Measurements from ENCODE around the gene GPS1.

The GPS1 gene

DNA sequence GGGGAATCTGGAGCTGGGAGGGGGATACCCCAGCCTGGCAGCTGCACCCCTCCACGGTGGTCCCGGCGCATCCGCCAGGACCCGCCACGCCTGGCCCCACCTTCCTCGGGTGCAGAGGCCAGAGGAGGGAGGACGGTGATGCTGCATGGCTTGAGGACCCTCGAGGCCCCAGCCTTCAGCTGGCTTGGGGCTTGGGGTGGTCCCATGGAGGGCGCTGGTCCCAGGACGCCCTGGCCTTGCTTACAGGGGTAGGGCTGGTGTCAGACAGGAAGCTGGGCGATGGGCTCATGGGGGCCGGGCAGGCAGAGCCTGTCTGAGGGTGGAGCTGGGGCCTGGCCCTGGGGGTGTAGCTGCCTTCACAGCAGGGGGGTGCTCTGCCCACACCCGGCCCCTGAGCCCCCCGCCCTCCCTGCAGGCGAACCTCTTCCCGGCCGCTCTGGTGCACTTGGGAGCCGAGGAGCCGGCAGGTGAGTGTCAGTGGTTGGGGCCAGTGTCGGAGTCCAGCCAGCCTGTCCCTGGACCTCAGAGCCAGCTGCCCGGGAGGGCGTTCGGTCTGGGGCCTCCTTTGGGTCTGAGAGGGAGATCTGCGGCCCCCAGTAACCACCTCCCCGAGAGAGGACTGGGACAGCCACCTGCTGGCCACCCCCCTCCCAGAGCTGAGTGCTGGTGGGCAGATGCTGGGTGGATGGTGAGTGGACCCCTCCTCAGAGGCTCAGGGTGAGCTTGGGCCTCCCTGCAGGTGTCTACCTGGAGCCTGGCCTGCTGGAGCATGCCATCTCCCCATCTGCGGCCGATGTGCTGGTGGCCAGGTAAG, 35.4 kb upstream of the GPS1 start:
- Histone ChIP-seq H3K9ac (ENCODE audit: low read depth, low read length) (no peak overlapping the region), H3K36me3 (ENCODE audit: insufficient read depth, low read length) (peaks cover 8% of the 10 kb centered on the region), H3K4me3 (ENCODE audit: low read length) (no peak overlapping the region), H3K4me1 (ENCODE audit: control insufficient read depth, insufficient read depth, low read length) (peaks cover 6% of the 10 kb centered on the region), H3K9me3 (replicated peaks; ENCODE audit: low read length) (no peaks in the 10 kb centered on the region), H3K27me3 (ENCODE audit: control insufficient read depth, insufficient read depth, low read length) (no peaks in the 10 kb centered on the region), H3K4me2 (ENCODE audit: low read length) (no peak overlapping the region)

DNA sequence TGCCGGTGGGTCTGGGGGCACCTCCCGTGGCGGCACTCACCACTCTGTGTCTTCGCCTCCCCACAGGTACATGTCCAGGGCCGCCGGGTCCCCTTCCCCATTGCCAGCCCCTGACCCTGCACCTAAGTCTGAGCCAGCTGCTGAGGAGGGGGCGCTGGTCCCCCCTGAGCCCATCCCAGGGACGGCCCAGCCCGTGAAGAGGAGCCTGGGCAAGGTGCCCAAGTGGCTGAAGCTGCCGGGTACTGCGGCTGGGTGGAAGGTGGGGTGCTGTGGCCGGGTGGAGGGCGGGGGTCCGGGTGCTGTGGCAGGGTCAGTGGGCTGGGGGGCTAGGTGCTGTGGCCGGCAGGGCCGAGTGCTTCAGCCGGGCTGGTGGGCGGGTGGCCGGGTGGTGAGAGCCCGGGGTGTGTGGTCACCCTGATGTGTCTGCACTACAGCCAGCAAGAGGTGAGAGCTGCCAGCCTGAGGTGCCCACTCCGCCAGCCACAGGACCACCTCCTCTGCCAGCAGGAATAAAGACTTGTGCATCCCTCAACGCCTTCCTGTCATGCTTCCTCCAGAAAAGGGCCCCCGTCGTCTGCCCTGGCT, 34.7 kb upstream of the GPS1 start:
- Histone ChIP-seq H3K4me1 (ENCODE audit: control insufficient read depth, insufficient read depth, low read length) (peaks cover 13% of the 10 kb centered on the region), H3K36me3 (ENCODE audit: insufficient read depth, low read length) (peaks cover 8% of the 10 kb centered on the region), H3K27me3 (ENCODE audit: control insufficient read depth, insufficient read depth, low read length) (no peaks in the 10 kb centered on the region), H3K4me2 (ENCODE audit: low read length) (no peak overlapping the region), H3K9me3 (replicated peaks; ENCODE audit: low read length) (no peaks in the 10 kb centered on the region), H3K4me3 (ENCODE audit: low read length) (no peak overlapping the region), H3K9ac (ENCODE audit: low read depth, low read length) (no peak overlapping the region)

- Histone ChIP-seq H3K4me1 (ENCODE audit: control insufficient read depth, insufficient read depth, low read length) (peaks cover 16% of the 10 kb centered on the region), H3K4me3 (ENCODE audit: low read length) (no peak overlapping the region), H3K9ac (ENCODE audit: low read depth, low read length) (no peak overlapping the region), H3K4me2 (ENCODE audit: low read length) (no peak overlapping the region), H3K27me3 (ENCODE audit: control insufficient read depth, insufficient read depth, low read length) (no peaks in the 10 kb centered on the region), H3K36me3 (ENCODE audit: insufficient read depth, low read length) (peaks cover 8% of the 10 kb centered on the region), H3K9me3 (replicated peaks; ENCODE audit: low read length) (no peaks in the 10 kb centered on the region)
Measured at GRCh38 chr17:82017612-82018151, 34.0 kb upstream of the GPS1 start.

- peaks cover 8% of the 10 kb centered on the region for H3K36me3 ChIP-seq (ENCODE audit: insufficient read depth, low read length)
- H3K4me2 ChIP-seq (ENCODE audit: low read length): no peak overlapping the region
- peaks cover 16% of the 10 kb centered on the region for H3K4me1 ChIP-seq (ENCODE audit: control insufficient read depth, insufficient read depth, low read length)
- no peaks in the 10 kb centered on the region for H3K9me3 ChIP-seq (replicated peaks; ENCODE audit: low read length)
- H3K4me3 ChIP-seq (ENCODE audit: low read length): no peak overlapping the region
- no peaks in the 10 kb centered on the region for H3K27me3 ChIP-seq (ENCODE audit: control insufficient read depth, insufficient read depth, low read length)
- no peak overlapping the region for H3K9ac ChIP-seq (ENCODE audit: low read depth, low read length)
Measured at GRCh38 chr17:82018152-82018988, 33.3 kb upstream of the GPS1 start.

DNA sequence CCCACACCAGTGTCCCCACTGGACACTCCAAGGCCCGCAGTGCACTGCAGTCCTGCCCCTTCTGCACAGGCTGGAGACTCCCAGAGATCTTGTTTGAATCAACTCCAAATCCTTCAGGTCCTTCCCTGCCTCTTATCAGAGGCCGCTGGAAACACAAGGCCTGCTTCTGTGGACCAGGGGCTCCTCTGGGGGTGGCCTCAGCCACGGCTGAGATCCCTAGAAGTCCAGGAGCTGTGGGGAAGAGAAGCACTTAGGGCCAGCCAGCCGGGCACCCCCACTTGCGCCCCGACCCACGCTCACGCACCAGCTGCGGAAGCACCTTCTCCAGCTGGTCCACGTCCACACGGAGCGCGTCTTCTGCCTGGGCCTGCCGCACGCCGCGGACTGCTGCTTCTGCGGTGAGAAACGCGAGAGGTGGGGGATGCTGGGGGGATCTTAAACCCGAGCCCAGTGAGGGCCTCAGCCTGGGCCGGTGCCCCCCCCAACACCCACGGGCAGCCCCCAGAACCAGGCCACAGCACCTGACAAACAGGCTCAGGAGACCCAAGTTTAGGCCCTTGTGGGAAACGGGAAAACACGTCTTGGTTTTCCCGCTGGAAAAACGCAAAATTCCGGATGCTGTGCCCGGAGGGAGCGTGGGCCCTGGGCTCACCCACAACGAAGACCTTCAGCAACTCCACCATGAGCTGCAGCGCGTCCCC, 32.6 kb upstream of the GPS1 start:
- Histone ChIP-seq H3K36me3 (ENCODE audit: insufficient read depth, low read length) (peaks cover 8% of the 10 kb centered on the region), H3K27me3 (ENCODE audit: control insufficient read depth, insufficient read depth, low read length) (no peaks in the 10 kb centered on the region), H3K9ac (ENCODE audit: low read depth, low read length) (no peak overlapping the region), H3K4me1 (ENCODE audit: control insufficient read depth, insufficient read depth, low read length) (peaks cover 22% of the 10 kb centered on the region), H3K9me3 (replicated peaks; ENCODE audit: low read length) (no peaks in the 10 kb centered on the region), H3K4me2 (ENCODE audit: low read length) (no peak overlapping the region), H3K4me3 (ENCODE audit: low read length) (no peak overlapping the region)

GRCh38 chr17:82019690-82020571, 31.8 kb upstream of the GPS1 start:
- no peaks in the 10 kb centered on the region for H3K9me3 ChIP-seq (replicated peaks; ENCODE audit: low read length)
- H3K4me1 ChIP-seq (ENCODE audit: control insufficient read depth, insufficient read depth, low read length): peaks cover 25% of the 10 kb centered on the region
- H3K27me3 ChIP-seq (ENCODE audit: control insufficient read depth, insufficient read depth, low read length): no peaks in the 10 kb centered on the region
- H3K4me3 ChIP-seq (ENCODE audit: low read length): no peak overlapping the region
- no peak overlapping the region for H3K9ac ChIP-seq (ENCODE audit: low read depth, low read length)
- peaks cover 8% of the 10 kb centered on the region for H3K36me3 ChIP-seq (ENCODE audit: insufficient read depth, low read length)
- no peak overlapping the region for H3K4me2 ChIP-seq (ENCODE audit: low read length)

DNA sequence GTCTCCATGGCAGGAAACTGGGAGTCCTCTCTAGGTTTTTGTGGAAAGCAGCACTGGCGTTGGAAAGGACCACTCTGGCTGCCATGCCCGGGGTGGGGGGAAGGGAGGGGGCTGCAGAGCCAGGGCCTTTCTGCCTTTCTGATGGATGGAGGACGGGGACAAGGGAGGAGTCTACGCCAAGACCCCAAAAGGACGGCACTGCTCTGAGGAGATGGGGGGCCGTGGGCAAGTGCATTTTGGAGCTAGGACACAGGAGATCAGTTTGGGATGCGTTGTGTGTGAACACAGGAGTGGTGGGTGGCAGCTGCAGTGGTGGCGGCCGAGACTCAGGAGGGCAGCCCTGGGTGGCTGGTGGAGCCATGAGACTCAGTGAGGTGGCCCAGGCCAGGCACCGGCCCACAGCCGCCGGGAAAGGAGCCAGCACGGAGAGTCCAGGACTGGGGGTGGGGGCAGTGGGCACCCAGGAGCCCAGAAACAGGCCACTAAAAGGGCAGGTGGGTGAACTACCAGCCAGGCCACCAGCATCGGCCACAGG, 31.1 kb upstream of the GPS1 start:
- peak overlapping the region; percentile 92 for H3K4me2 ChIP-seq (ENCODE audit: low read length)
- no peak overlapping the region for H3K9ac ChIP-seq (ENCODE audit: low read depth, low read length)
- H3K27me3 ChIP-seq (ENCODE audit: control insufficient read depth, insufficient read depth, low read length): no peaks in the 10 kb centered on the region
- H3K36me3 ChIP-seq (ENCODE audit: insufficient read depth, low read length): peaks cover 8% of the 10 kb centered on the region
- no peak overlapping the region for H3K4me3 ChIP-seq (ENCODE audit: low read length)
- H3K9me3 ChIP-seq (replicated peaks; ENCODE audit: low read length): no peaks in the 10 kb centered on the region
- peaks cover 25% of the 10 kb centered on the region for H3K4me1 ChIP-seq (ENCODE audit: control insufficient read depth, insufficient read depth, low read length)

DNA sequence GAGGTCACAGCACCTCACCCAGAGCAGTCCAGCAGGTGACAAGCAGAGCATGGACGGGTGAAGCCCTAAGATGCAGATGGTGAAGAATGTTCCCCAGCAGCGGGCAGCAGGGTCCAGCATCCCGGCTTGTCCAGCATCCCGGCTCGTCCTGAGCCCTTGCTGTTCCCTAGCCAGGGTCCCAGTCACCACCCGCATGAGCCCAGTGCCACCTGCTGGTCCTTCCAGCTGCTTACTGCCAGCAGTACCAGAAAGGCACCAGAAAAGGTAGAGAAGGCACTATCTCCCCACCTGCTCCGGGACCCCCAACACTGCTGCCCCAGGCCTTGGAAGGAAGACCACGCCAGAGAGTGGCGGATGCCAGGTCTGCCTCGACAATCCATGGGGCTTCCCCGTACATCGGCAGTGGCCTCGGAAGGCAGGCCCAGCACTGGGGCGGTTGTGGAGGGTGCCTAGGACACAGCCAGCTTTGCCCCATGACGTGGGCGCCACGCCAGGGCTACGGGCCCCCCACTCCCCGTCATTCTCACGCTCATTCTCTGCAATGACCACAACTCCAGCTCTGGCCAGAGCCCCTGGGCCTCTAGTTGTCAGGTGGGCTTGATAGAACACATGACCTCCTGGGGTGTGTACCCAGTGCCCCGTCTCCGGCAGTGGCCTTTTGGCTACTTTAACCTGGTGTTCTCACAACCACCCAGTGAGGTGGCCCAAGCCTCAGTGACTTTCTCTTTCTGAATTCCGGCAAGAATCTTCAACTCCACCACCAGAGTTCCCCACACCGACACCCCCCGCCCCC, 30.4 kb upstream of the GPS1 start:
- H3K9ac ChIP-seq (ENCODE audit: low read depth, low read length): peak overlapping the region; percentile 87
- peak overlapping the region; percentile 92 for H3K4me2 ChIP-seq (ENCODE audit: low read length)
- no peaks in the 10 kb centered on the region for H3K27me3 ChIP-seq (ENCODE audit: control insufficient read depth, insufficient read depth, low read length)
- peaks cover 25% of the 10 kb centered on the region for H3K4me1 ChIP-seq (ENCODE audit: control insufficient read depth, insufficient read depth, low read length)
- H3K4me3 ChIP-seq (ENCODE audit: low read length): peak overlapping the region; percentile 96
- H3K36me3 ChIP-seq (ENCODE audit: insufficient read depth, low read length): peaks cover 8% of the 10 kb centered on the region
- H3K9me3 ChIP-seq (replicated peaks; ENCODE audit: low read length): no peaks in the 10 kb centered on the region

DNA sequence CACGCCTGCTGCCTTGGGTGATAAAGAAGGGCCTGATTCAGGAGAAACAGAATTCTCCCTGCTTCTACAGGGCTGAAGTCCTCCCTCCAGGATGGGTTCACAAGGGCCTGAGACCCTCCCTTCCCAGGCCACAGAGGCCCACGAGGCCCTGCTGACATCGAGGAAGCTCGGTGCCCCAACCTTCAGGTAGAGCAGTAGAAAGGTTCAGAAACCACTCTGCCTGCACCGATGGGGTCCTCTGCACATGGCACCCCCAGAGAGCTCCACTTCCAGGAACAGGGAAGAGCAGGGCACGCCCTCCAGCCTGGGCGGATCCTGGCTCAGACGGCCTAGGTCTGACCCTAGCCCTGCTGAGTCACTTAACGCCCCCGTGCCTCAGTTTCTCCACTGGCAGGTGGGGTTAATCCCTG, 29.8 kb upstream of the GPS1 start:
- H3K4me1 ChIP-seq (ENCODE audit: control insufficient read depth, insufficient read depth, low read length): peaks cover 25% of the 10 kb centered on the region
- H3K4me2 ChIP-seq (ENCODE audit: low read length): peak overlapping the region; percentile 92
- H3K27me3 ChIP-seq (ENCODE audit: control insufficient read depth, insufficient read depth, low read length): no peaks in the 10 kb centered on the region
- peaks cover 8% of the 10 kb centered on the region for H3K36me3 ChIP-seq (ENCODE audit: insufficient read depth, low read length)
- H3K4me3 ChIP-seq (ENCODE audit: low read length): peak overlapping the region; percentile 96
- H3K9ac ChIP-seq (ENCODE audit: low read depth, low read length): peak overlapping the region; percentile 87
- no peaks in the 10 kb centered on the region for H3K9me3 ChIP-seq (replicated peaks; ENCODE audit: low read length)
